MG63 (cell line): ENCODE results near the gene ECHDC3. TPM values are rescaled to one million over a fixed set of nuclear protein-coding genes. Genes with fewer than 3 reads are reported as not detected.
"Not testable (repeated sequence)": the region's sequence is repeated elsewhere in the genome, so short reads cannot be mapped to it uniquely, and the experiment has no call there.

Source experiments
- DNase-seq: peaks from one replicate; pipeline ENCODE4 v3.0.0-alpha.2; 2020
- H3K27me3 ChIP-seq: fragments of 250-450 bp; sonication (Bioruptor Pico); 2 replicates; pipeline ENCODE4 v1.5.1; 2020; ENCODE audit warnings: mild to moderate bottlenecking, moderate library complexity
- H3K36me3 ChIP-seq: fragments of 250-450 bp; sonication (Bioruptor Pico); 2 replicates; pipeline ENCODE4 v1.5.1; 2020; ENCODE audit warnings: mild to moderate bottlenecking, moderate library complexity
- H3K4me3 ChIP-seq: fragments of 250-450 bp; sonication (Bioruptor Pico); 2 replicates; pipeline ENCODE4 v1.5.1; 2020; ENCODE audit warnings: mild to moderate bottlenecking, moderate library complexity
- H3K9me3 ChIP-seq: fragments of 250-450 bp; sonication (Bioruptor Pico); 2 replicates; pipeline ENCODE4 v1.5.1; 2020; ENCODE audit warnings: mild to moderate bottlenecking, moderate library complexity
- total RNA-seq: library from RNA; depleted of rRNA; stranded (reverse); fragments of >200 nt; shearing (Covaris generic); gene quantifications from 2 replicates; pipeline ENCODE4 v1.2.3, GENCODE V29; 2014; ENCODE audit warnings: low replicate concordance

The ECHDC3 gene
- total RNA-seq, 1 experiment from 2014 or later = 63.9 TPM

DNA sequence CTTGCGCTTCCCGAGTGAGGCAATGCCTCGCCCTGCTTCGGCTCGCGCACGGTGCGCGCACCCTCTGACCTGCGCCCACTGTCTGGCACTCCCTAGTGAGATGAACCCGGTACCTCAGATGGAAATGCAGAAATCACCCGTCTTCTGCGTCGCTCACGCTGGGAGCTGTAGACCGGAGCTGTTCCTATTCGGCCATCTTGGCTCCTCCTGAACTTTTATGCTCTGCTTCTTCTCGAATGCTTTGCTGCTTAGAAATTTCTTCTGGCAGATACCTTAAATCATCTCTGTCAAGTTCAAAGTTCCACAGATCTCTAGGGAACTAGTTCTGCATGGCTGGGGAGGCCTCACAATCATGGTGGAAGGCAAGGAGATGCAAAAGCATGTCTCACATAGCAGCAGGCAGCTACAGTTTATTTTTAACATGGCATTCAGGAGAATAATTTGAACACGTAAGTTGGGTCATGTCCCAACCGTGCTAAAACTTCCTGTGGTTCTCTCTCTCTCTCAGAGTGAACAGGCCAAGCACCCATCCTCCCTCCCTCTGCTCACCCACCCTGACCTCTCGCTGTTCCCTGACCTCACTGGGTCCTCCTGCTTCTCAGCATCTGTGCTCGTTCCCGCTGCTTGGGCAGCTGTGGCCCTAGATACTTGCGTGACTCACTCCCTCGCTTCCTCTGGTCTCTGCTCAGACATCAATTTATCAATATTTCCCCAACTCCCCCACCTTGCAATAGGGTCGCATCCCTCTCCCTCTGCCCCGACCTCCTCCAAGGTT, 4.7 kb upstream of the ECHDC3 start:
- not testable (repeated sequence) for DNase-seq, H3K27me3 ChIP-seq, H3K4me3 ChIP-seq, H3K9me3 ChIP-seq, H3K36me3 ChIP-seq

DNA sequence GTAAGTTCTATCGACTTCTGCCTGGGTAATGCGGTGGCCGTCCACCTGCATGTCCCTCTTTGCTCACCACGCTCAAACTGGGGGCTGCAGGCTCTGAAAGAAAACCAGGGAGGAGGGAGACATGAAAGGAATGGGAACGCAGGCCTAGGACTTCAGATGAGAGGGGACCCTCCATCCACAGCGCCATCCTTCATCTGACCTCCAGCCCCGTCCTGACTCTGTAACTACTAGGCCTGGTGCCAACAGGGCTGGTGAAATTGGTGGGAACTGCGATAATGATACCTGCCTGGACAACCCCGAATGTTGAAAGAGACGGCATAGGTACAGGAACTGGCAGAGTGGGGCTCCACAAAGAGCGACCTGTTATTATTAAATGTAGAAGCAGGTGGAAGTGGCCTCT, 1.3 kb upstream of the ECHDC3 start:
- DNase-seq = no peak
- peaks cover 19% of the 10 kb centered on the region for H3K36me3 ChIP-seq
- H3K9me3 ChIP-seq = no peaks in the 10 kb centered on the region
- no peaks in the 10 kb centered on the region for H3K27me3 ChIP-seq
- no peak overlapping the region for H3K4me3 ChIP-seq

DNA sequence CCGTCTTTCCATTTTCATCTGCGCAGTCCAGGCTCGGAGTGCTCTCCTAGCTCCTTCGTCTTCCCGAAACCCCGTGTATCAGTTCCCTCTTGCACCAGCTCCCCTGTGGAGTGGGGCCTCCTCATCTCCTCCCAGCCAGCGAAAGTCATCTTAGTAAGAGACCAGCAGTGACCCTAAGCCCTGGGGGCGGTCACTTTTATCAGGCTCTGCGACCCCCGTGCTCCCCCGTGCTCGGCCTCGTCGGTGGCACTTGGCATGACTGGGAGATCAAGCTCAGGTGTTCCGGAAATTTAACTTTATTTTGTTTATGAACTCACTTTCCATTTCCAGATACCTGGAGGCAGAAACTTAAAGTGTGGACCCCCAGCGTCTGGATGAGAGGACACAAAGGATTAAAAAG, 574 bp upstream of the ECHDC3 start:
- Histone ChIP-seq H3K9me3 (no peaks in the 10 kb centered on the region), H3K27me3 (no peaks in the 10 kb centered on the region), H3K36me3 (peaks cover 20% of the 10 kb centered on the region), H3K4me3 (peak overlapping the region; percentile 86)
- DNase-seq = no peak

DNA sequence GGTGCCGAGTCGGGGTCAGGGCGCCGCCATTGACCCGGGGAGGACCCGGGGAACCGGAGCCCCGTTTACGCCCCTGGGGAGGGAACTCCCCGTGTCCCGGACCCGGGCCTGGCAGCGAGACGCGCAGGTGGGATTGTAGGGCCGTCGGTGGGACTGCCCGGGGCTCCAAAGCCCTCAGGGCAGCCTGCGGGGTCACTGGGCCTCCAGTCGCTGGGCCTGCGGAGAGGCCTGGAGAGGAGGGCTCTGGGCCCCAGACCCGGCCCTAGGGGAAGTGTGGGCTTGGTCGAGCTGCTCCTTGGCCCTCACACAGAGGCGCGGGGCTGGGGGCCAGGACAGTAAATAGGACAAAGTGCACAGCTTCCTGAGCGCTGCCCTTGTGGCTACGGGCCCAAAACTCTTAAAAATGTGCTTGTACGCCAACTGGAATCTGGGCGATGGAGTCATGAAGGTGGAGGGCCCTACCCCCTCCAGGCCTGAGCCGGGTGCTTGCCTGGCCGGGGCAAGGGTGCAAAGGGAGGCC, 657 bp downstream of the ECHDC3 start:
- H3K27me3 ChIP-seq = no peaks in the 10 kb centered on the region
- peak; percentile 82 for DNase-seq
- no peaks in the 10 kb centered on the region for H3K9me3 ChIP-seq
- H3K36me3 ChIP-seq = peaks cover 27% of the 10 kb centered on the region
- H3K4me3 ChIP-seq = peak overlapping the region; percentile 86

DNA sequence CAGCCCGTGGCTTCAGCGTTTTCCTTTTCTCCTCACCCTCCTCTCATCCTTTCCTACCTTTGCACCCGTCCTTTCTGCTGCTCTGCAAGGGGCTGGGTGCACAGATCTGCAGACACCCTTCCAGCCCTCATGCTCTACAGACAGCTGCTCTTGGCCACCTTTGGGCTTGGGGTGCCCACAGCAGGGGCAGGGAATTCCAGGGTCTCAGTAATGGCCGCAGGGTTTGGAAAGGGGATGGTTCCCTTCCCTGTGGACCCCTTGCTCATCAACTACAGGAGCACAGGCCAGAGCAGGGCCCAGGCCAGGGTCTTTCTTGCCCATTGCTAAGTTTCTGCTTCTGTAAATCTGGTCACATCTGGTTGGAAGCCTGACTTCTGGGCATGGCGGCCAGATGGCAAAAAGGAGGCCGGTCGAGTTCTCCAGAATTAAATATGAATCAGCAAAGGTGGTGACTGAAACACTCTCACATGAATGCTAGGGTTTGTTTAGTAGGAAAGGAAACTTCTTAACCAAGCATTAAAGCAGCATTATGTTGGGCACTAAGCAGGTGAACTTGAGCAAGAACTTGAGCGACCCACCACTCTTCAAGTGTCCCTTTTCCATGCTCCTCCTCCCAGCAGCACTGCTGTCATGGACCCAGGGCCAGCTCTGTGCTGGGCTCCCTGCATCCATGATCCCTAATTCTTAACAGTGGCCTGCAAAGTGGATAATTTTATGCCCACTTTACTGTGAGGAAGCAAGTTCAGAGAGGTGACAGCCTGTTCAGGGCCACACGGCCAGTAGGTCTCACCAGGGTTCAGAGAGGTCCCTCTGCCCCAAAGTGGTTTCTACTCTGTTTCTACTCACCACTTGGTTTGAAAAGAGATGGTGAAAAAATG, 1.5 kb downstream of the ECHDC3 start:
- no peaks in the 10 kb centered on the region for H3K27me3 ChIP-seq
- H3K4me3 ChIP-seq = peak overlapping the region; percentile 86
- H3K36me3 ChIP-seq = peaks cover 27% of the 10 kb centered on the region
- no peak for DNase-seq
- H3K9me3 ChIP-seq = no peaks in the 10 kb centered on the region

DNA sequence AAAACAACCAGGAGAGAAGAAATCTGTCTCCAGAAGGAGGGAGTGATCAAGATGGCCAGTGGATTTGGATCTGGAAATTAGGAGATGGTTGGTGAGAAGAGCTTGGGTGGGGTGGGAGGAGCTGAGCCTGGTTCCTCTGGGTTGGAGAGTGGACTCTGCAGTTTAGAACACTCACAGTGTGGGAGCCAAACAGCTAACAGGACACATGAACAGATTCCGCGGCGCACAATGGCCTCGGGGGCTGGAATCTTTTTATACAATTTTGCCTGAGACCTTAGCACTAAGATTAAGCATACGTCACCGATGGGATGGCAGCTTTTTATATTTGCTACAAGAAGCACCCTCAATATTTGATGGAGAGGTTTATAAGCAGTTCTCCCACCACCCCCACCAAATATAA, 2.9 kb downstream of the ECHDC3 start:
- no peak for DNase-seq
- no peaks in the 10 kb centered on the region for H3K27me3 ChIP-seq
- H3K4me3 ChIP-seq = no peak overlapping the region
- H3K36me3 ChIP-seq = peaks cover 33% of the 10 kb centered on the region
- no peaks in the 10 kb centered on the region for H3K9me3 ChIP-seq

DNA sequence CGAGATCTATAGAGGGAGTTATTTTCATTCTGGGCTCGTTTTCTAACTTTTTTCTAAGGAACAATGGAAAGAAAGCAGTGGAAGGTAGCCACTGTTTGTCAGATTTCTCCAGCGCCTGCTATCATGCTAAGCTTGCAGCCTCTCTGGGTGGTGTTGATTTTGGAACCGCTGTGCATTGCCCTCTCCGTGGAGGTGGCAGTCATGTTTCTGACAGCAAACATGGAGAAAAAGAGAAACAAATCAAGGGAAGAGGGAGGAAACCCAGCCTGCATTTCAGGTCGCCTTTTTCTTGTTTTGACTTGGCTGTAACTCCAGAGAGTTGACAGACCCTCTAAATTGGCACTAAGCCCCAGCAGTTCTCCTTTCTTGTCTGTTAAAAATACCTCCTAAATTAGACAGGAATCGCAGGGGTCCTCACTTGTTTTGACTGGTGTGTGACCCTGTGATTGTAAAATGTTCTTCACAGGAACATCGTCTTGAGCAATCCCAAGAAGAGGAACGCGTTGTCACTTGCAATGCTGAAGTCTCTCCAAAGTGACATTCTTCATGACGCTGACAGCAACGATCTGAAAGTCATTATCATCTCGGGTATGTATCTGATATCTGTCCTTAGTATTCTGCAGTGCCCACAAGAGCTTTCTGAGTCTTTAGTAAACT, 4.8 kb downstream of the ECHDC3 start:
- DNase-seq = no peak

DNA sequence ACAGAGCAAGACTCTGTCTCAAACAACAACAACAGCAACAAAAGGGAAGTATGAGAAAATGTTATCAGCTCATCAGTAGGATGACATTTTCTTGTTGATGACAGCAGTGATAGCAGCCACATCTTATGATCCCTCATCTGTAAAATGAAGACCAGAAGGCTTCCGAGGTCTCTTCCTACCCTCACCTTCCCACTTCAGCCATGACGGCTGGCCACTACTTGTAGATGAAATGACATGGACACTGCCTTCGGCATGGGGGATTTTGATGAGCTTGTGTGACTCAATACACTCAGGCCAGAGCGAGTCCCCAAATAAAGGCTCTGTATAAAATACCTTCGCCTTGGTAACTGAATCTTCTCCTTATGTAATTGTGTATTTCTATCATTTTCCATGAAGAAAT, 6.7 kb downstream of the ECHDC3 start:
- no peak overlapping the region for H3K4me3 ChIP-seq
- H3K9me3 ChIP-seq = no peaks in the 10 kb centered on the region
- H3K36me3 ChIP-seq = peaks cover 49% of the 10 kb centered on the region
- H3K27me3 ChIP-seq = no peaks in the 10 kb centered on the region
- no peak for DNase-seq

More for the DNA sequence above, 4.8 kb downstream of the ECHDC3 start:
- Histone ChIP-seq H3K9me3 (no peaks in the 10 kb centered on the region), H3K36me3 (peaks cover 49% of the 10 kb centered on the region), H3K4me3 (no peak overlapping the region), H3K27me3 (no peaks in the 10 kb centered on the region)

DNA sequence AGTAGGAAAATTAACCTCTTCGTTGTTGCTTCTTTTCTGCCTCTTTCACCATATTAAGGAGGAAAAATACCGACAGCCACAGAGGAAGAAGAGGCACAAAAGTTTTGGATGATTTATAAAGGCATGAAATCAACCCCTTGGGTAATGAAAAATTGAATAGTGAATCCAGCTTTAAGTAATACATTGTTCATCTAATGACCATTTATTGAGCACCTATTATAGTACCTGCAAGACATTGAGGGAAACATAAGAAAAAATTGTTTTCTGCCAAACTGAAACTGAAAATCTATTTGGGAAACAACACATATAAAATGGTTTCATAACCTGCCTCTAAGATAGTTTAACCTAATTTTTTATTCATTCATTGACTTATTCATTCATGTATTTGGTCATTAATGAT, 8.2 kb downstream of the ECHDC3 start:
- Histone ChIP-seq H3K36me3 (peaks cover 44% of the 10 kb centered on the region), H3K9me3 (no peaks in the 10 kb centered on the region), H3K27me3 (no peaks in the 10 kb centered on the region), H3K4me3 (no peak overlapping the region)
- no peak for DNase-seq

DNA sequence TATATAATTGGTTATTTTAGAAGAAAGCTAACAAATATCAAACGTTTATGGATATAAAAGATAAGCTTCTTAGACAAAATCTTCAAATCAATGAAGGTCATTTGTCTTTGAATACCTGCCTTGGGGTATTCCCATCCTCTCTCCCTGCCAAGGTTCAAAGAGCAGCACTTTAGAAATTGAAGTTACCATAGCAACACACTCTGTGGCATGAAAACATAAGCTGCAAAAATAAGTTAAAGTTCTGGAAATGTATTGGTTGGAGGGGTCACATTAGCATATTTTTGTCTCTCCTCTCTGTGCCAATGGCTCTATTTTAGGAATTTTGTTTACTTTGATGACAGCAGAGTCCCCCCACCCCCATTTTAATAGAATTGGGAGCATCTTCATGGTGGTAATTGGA, 12.0 kb downstream of the ECHDC3 start:
- DNase-seq = no peak
- Histone ChIP-seq H3K4me3 (no peak overlapping the region), H3K27me3 (no peaks in the 10 kb centered on the region), H3K36me3 (peaks cover 43% of the 10 kb centered on the region), H3K9me3 (no peaks in the 10 kb centered on the region)

DNA sequence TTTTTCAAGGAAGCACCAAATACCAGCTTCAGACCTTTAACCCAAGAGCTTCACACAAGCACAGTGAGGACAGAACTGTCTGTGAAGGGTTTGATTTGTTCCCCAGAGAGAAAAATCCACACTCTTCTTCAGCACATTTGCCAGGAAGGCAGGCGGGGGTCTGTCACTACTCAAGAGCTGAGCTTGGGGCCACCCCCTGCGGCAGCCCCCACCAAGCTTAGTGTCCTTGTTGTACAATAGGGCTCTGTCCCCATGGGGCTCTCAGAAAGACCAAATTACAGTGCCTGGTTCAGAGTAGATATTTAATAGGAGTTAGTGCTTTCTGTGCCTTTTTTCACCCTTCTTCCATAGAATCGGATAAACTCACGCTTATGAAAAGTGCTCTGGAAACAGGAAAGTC, 12.4 kb downstream of the ECHDC3 start:
- no peaks in the 10 kb centered on the region for H3K9me3 ChIP-seq
- DNase-seq = no peak
- no peaks in the 10 kb centered on the region for H3K27me3 ChIP-seq
- no peak overlapping the region for H3K4me3 ChIP-seq
- peaks cover 45% of the 10 kb centered on the region for H3K36me3 ChIP-seq

DNA sequence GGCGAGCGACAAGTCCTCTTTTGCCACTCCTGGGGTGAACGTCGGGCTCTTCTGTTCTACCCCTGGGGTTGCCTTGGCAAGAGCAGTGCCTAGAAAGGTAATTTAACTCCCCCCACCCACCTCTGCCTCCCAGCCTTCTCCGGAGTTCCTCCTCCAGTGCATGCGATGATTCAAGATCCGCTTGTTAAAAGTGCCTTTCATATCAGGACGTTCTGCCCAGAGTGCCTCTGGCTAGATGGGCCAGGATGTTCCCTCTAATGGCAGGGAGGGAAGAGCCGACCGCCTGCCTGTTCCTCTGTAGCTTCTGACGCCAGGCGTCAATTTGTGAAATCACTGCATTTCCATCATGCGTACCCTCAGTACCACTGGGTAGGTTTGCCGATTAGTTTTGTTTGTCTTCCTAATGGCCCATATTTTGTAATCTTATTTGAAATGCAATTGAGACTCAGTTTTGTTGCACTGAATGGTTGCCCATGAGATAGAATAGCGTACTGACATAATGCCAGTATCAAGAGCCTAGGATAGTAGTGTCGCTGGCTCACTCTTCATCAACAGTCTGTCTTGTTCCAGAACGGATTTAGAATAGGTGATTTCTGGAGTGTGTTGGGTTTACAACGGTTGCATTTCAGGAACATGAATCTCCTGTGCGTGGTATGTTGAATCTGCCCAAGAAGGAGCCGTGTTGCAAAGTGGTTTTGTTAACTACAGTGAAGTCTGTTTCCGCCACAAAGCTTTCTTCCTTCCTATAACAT, 13.5 kb downstream of the ECHDC3 start:
- H3K4me3 ChIP-seq = no peak overlapping the region

DNA sequence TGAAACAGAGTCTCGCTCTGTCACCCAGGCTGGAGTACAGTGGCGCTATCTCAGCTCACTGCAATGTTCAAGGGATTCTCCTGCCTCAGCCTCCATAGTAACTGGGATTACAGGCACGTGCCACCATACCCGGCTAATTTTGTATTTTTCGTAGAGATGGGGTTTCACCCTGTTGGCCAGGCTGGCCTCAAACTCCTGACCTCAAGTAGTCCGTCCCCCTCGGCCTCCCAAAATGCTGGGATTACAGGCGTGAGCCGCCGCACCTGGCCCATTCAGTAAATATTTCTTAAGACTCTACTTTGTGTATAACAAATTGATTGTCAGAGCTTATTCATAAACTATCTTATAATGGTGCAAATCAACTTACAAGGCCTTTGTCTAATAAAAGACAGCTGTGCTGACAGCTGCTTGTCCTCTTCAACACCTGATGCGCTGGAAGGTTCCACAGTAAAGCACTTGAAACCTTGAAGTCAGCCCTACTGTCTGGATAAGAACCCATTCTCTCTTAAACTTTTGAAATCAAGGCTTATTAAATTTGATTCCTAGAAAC, 14.7 kb downstream of the ECHDC3 start:
- Histone ChIP-seq H3K27me3 (no peaks in the 10 kb centered on the region), H3K9me3 (no peaks in the 10 kb centered on the region), H3K4me3 (no peak overlapping the region), H3K36me3 (peaks cover 43% of the 10 kb centered on the region)
- DNase-seq = no peak

More for the DNA sequence above, 13.5 kb downstream of the ECHDC3 start:
- Histone ChIP-seq H3K27me3 (no peaks in the 10 kb centered on the region), H3K36me3 (peaks cover 45% of the 10 kb centered on the region), H3K9me3 (no peaks in the 10 kb centered on the region)
- no peak for DNase-seq

DNA sequence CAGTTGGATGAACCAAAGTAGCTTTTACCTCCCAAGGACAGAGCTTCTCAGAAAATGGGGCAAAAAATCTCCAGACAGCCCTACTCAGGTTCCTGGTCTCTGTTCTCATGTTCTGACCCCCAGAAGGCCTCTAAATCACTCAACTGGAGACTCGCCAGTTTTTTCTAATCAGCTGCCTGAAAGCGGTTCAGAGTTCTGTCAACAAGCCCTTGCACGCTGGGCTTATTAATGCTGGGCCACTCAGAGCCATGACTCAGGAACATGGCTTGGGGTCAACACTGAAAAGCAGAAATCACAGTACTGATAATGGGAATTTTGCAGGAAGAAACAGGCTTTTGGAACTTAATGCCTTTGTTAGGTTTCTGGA, 15.3 kb downstream of the ECHDC3 start:
- Histone ChIP-seq H3K27me3 (no peaks in the 10 kb centered on the region), H3K36me3 (peaks cover 40% of the 10 kb centered on the region), H3K4me3 (no peak overlapping the region), H3K9me3 (no peaks in the 10 kb centered on the region)
- peak; percentile 58 for DNase-seq

DNA sequence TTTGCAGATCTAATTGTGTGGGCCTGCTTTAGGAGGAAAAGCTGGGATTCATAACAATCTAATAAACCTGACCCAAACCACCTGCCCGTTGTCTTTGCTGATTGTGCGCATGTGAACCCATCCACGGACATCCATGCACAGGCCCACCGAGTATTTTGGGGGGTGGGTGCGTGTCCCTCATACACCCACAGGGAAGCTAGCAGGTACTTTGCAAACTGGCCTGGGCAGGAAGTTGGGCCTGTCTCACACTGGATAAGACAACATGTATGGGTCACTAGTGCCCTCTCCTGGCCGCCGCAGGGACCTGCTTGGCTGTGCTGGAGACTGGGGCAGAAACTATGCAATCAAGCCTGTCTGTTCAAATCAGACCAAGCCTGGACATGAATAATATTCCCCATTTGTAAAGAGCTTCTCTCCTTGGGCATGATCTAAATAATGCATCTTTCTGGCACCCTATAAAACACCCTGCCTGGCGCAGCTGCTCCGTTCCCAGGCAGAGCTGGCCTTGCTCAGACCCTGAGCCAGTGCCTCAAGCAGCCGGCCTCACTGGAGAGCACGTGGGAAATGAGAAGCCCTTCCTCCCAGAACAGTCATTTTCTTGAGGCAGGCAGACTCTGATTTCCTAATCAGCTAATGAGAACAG, 15.8 kb downstream of the ECHDC3 start:
- peaks cover 40% of the 10 kb centered on the region for H3K36me3 ChIP-seq
- H3K27me3 ChIP-seq = no peaks in the 10 kb centered on the region
- H3K4me3 ChIP-seq = no peak overlapping the region
- DNase-seq = peak; percentile 65
- H3K9me3 ChIP-seq = no peaks in the 10 kb centered on the region
